Neural cell (in vitro differentiated cells): ENCODE measurements around the gene SSTR1. TPM values are rescaled to one million over a fixed set of nuclear protein-coding genes. Genes with fewer than 3 reads are reported as not detected.
A peak's percentile ranks its signal among the peaks of the same experiment; 100 is the strongest.

Experiments
- H2AFZ ChIP-seq: fragments of 200-600, 300-800 bp; sonication (generic), shearing (Covaris generic); 2 replicates; pipeline ENCODE4 v1.6.0; 2014; ENCODE audit warnings: low read depth, mild to moderate bottlenecking, antibody characterized with exemption, low read length, moderate library complexity
- H3F3A ChIP-seq: fragments of 200-600 bp; shearing (Covaris generic); 2 replicates; pipeline ENCODE4 v1.6.1; 2016; ENCODE audit warnings: mild to moderate bottlenecking, moderate library complexity, mixed read lengths, antibody characterized with exemption, low read length; ENCODE audit not compliant: insufficient read depth, poor library complexity, severe bottlenecking
- H3K27ac ChIP-seq: fragments of 200-600, 300-800 bp; sonication (generic), shearing (Covaris generic); 2 replicates; pipeline ENCODE4 v1.5.1; 2014; ENCODE audit warnings: mild to moderate bottlenecking, low read length, moderate library complexity
- H3K27me3 ChIP-seq: fragments of 300-800, 200-600 bp; sonication (generic), shearing (Covaris generic); 2 replicates; pipeline ENCODE4 v1.6.0; 2014; ENCODE audit warnings: mild to moderate bottlenecking, low read depth, low read length, moderate library complexity; ENCODE audit not compliant: insufficient read depth
- H3K36me3 ChIP-seq: fragments of 300-800, 200-600 bp; sonication (generic), shearing (Covaris generic); 2 replicates; pipeline ENCODE4 v1.5.1; 2014; ENCODE audit warnings: mild to moderate bottlenecking, antibody characterized with exemption, low read length, moderate library complexity; ENCODE audit not compliant: insufficient read depth
- H3K4me2 ChIP-seq: fragments of 300-800, 200-600 bp; sonication (generic), shearing (Covaris generic); 2 replicates; pipeline ENCODE4 v1.6.0; 2014; ENCODE audit warnings: mild to moderate bottlenecking, low read length
- H3K4me3 ChIP-seq: fragments of 300-800, 200-600 bp; sonication (generic), shearing (Covaris generic); 2 replicates; pipeline ENCODE4 v1.5.1; 2014; ENCODE audit warnings: mild to moderate bottlenecking, low read length, moderate library complexity
- H3K79me2 ChIP-seq: fragments of 200-600 bp; shearing (Covaris generic); replicated peaks from 2 replicates; pipeline ENCODE4 v1.6.0; 2014; ENCODE audit warnings: mild to moderate bottlenecking, low read length, moderate library complexity; ENCODE audit not compliant: insufficient read depth
- H3K9ac ChIP-seq: fragments of 300-800, 200-600 bp; sonication (generic), shearing (Covaris generic); 2 replicates; pipeline ENCODE4 v1.6.1; 2016; ENCODE audit warnings: mild to moderate bottlenecking, low read length, mixed read lengths
- H3K9me2 ChIP-seq: fragments of 200-600 bp; shearing (Covaris generic); 2 replicates; pipeline ENCODE4 v1.6.1; 2016; ENCODE audit warnings: mild to moderate bottlenecking, low read length, mixed read lengths; ENCODE audit not compliant: insufficient read depth
- H3K9me3 ChIP-seq: fragments of 200-600, 300-800 bp; sonication (generic), shearing (Covaris generic); 2 replicates; pipeline ENCODE4 v1.6.1; 2016; ENCODE audit warnings: mild to moderate bottlenecking, mixed run types, low read length, moderate library complexity, mixed read lengths
- H4K20me1 ChIP-seq: fragments of 200-600 bp; shearing (Covaris generic); 2 replicates; pipeline ENCODE4 v1.6.1; 2016; ENCODE audit warnings: mild to moderate bottlenecking, mixed run types; ENCODE audit not compliant: insufficient read depth
- CTCF ChIP-seq: fragments of 450-650 bp; IDR thresholded peaks from 2 replicates; pipeline ENCODE4 v1.5.1; 2014; ENCODE audit warnings: antibody characterized with exemption, mild to moderate bottlenecking, moderate library complexity; ENCODE audit not compliant: poor library complexity, severe bottlenecking
- EP300 ChIP-seq: fragments of 450-650 bp; conservative IDR thresholded peaks from 2 replicates; pipeline ENCODE4 v1.6.1; 2014; ENCODE audit warnings: antibody characterized with exemption, mild to moderate bottlenecking, moderate library complexity; ENCODE audit not compliant: poor library complexity, severe bottlenecking
- EZH2 ChIP-seq: fragments of 200-600, 300-800 bp; shearing (Covaris generic), sonication (generic); IDR thresholded peaks from 2 replicates; pipeline ENCODE4 v1.6.1; 2014; ENCODE audit warnings: antibody characterized with exemption, low read length, borderline replicate concordance, mild to moderate bottlenecking; ENCODE audit not compliant: insufficient read depth, poor library complexity, severe bottlenecking
- MXI1 ChIP-seq: fragments of 450-650 bp; conservative IDR thresholded peaks from 2 replicates; pipeline ENCODE4 v1.6.1; 2014; ENCODE audit warnings: antibody characterized with exemption, mild to moderate bottlenecking; ENCODE audit not compliant: poor library complexity, severe bottlenecking
- POLR2AphosphoS5 ChIP-seq: IDR thresholded peaks from 2 replicates; pipeline ENCODE4 v1.6.1; 2012
- RAD21 ChIP-seq: fragments of 450-650 bp; conservative IDR thresholded peaks from 2 replicates; pipeline ENCODE4 v1.6.1; 2014; ENCODE audit warnings: antibody characterized with exemption, mild to moderate bottlenecking, moderate library complexity
- REST ChIP-seq: IDR thresholded peaks from 2 replicates; pipeline ENCODE4 v1.6.1; 2012; ENCODE audit warnings: borderline replicate concordance
- SMC3 ChIP-seq: fragments of 450-650 bp; conservative IDR thresholded peaks from 2 replicates; pipeline ENCODE4 v1.6.1; 2014; ENCODE audit warnings: antibody characterized with exemption, mild to moderate bottlenecking, moderate library complexity; ENCODE audit not compliant: poor library complexity
- TAF1 ChIP-seq: IDR thresholded peaks from 2 replicates; pipeline ENCODE4 v1.6.1; 2012; ENCODE audit warnings: low read depth
- polyA plus RNA-seq: library from polyadenylated mRNA; depleted of rRNA; stranded (reverse); fragments of >200 nt; gene quantifications from 2 replicates; pipeline ENCODE4 v1.2.3, GENCODE V29; 2014

SSTR1 gene
- polyA plus RNA-seq, 1 donor from 2014 or later, result 2.4 TPM

- TF ChIP-seq TAF1 (no peak), EZH2 (no peak), RAD21 (peak; percentile 69), SMC3 (peak; percentile 58), EP300 (no peak), CTCF (peak; percentile 68)
- Histone ChIP-seq H3K9me2 (no peaks in the 10 kb centered on the region), H3F3A (no peaks in the 10 kb centered on the region), H3K79me2 (no peaks in the 10 kb centered on the region), H3K9ac (peak overlapping the region; percentile 50), H3K9me3 (peaks cover 11% of the 10 kb centered on the region), H3K27me3 (peaks cover 64% of the 10 kb centered on the region), H3K36me3 (no peaks in the 10 kb centered on the region), H2AFZ (peak overlapping the region; percentile 3), H4K20me1 (no peaks in the 10 kb centered on the region), H3K4me3 (peak overlapping the region; percentile 65), H3K27ac (no peak overlapping the region), H3K4me2 (peak overlapping the region; percentile 88)
Observed at GRCh38 chr14:38208618-38209562, 1.2 kb downstream of the SSTR1 start.

GRCh38 chr14:38209572-38210557 is 2.2 kb downstream of the SSTR1 start:
- no peak for TF ChIP-seq SMC3
- H3K36me3 ChIP-seq, result no peaks in the 10 kb centered on the region
- no peak overlapping the region for H3K27ac ChIP-seq
- no peaks in the 10 kb centered on the region for H4K20me1 ChIP-seq
- H3K9me2 ChIP-seq, result no peaks in the 10 kb centered on the region
- H2AFZ ChIP-seq, result no peak overlapping the region
- H3K27me3 ChIP-seq, result peaks cover 64% of the 10 kb centered on the region
- H3K9ac ChIP-seq, result peak overlapping the region; percentile 50
- H3K4me3 ChIP-seq, result peak overlapping the region; percentile 65
- H3F3A ChIP-seq, result no peaks in the 10 kb centered on the region
- no peak overlapping the region for H3K4me2 ChIP-seq
- peaks cover 11% of the 10 kb centered on the region for H3K9me3 ChIP-seq
- no peaks in the 10 kb centered on the region for H3K79me2 ChIP-seq

DNA sequence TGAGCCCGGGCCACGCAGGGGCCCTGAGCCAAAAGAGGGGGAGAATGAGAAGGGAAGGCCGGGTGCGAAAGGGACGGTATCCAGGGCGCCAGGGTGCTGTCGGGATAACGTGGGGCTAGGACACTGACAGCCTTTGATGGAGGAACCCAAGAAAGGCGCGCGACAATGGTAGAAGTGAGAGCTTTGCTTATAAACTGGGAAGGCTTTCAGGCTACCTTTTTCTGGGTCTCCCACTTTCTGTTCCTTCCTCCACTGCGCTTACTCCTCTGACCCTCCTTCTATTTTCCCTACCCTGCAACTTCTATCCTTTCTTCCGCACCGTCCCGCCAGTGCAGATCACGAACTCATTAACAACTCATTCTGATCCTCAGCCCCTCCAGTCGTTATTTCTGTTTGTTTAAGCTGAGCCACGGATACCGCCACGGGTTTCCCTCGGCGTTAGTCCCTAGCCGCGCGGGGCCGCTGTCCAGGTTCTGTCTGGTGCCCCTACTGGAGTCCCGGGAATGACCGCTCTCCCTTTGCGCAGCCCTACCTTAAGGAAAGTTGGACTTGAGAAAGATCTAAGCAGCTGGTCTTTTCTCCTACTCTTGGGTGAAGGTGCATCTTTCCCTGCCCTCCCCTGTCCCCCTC is 3.0 kb downstream of the SSTR1 start:
- H3K9me3 ChIP-seq, result peaks cover 11% of the 10 kb centered on the region
- peak overlapping the region; percentile 44 for H3K4me3 ChIP-seq
- no peak overlapping the region for H3K4me2 ChIP-seq
- peaks cover 64% of the 10 kb centered on the region for H3K27me3 ChIP-seq
- no peaks in the 10 kb centered on the region for H3K36me3 ChIP-seq
- no peaks in the 10 kb centered on the region for H4K20me1 ChIP-seq
- H2AFZ ChIP-seq, result no peak overlapping the region
- H3F3A ChIP-seq, result no peaks in the 10 kb centered on the region
- no peaks in the 10 kb centered on the region for H3K9me2 ChIP-seq
- H3K27ac ChIP-seq, result no peak overlapping the region
- TF ChIP-seq SMC3 (no peak), MXI1 (no peak), TAF1 (no peak), CTCF (no peak), POLR2AphosphoS5 (no peak), RAD21 (no peak), EZH2 (no peak), EP300 (no peak), REST (no peak)
- H3K9ac ChIP-seq, result no peak overlapping the region
- H3K79me2 ChIP-seq, result no peaks in the 10 kb centered on the region
